ENCODE data around the gene NME9.

Gene NME9

GRCh38 chr3:138351151-138351550 lies 21.5 kb upstream of the NME9 start:
- TF ChIP-seq YY1 (IDR thresholded peaks at IDR 0.05; ENCODE audit: low read depth) (no peak), EGR1 (IDR thresholded peaks at IDR 0.05) (no peak), FOXM1 (IDR thresholded peaks at IDR 0.05; ENCODE audit: borderline replicate concordance, low read depth) (no peak), CREB1 (IDR thresholded peaks at IDR 0.05; ENCODE audit: low read depth) (no peak), TEAD4 (IDR thresholded peaks at IDR 0.05) (no peak), ZBTB7A (IDR thresholded peaks at IDR 0.05; ENCODE audit: low read depth) (no peak), EP300 (IDR thresholded peaks at IDR 0.05; ENCODE audit: borderline replicate concordance) (no peak)
- TF ChIP-seq, protein P1, sequence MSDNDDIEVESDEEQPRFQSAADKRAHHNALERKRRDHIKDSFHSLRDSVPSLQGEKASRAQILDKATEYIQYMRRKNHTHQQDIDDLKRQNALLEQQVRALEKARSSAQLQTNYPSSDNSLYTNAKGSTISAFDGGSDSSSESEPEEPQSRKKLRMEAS (IDR thresholded peaks at IDR 0.05) = no peak
- TF ChIP-seq, protein P2, sequence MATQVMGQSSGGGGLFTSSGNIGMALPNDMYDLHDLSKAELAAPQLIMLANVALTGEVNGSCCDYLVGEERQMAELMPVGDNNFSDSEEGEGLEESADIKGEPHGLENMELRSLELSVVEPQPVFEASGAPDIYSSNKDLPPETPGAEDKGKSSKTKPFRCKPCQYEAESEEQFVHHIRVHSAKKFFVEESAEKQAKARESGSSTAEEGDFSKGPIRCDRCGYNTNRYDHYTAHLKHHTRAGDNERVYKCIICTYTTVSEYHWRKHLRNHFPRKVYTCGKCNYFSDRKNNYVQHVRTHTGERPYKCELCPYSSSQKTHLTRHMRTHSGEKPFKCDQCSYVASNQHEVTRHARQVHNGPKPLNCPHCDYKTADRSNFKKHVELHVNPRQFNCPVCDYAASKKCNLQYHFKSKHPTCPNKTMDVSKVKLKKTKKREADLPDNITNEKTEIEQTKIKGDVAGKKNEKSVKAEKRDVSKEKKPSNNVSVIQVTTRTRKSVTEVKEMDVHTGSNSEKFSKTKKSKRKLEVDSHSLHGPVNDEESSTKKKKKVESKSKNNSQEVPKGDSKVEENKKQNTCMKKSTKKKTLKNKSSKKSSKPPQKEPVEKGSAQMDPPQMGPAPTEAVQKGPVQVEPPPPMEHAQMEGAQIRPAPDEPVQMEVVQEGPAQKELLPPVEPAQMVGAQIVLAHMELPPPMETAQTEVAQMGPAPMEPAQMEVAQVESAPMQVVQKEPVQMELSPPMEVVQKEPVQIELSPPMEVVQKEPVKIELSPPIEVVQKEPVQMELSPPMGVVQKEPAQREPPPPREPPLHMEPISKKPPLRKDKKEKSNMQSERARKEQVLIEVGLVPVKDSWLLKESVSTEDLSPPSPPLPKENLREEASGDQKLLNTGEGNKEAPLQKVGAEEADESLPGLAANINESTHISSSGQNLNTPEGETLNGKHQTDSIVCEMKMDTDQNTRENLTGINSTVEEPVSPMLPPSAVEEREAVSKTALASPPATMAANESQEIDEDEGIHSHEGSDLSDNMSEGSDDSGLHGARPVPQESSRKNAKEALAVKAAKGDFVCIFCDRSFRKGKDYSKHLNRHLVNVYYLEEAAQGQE (IDR thresholded peaks at IDR 0.05; ENCODE audit: low read depth) = no peak

- TF ChIP-seq TAF1 (IDR thresholded peaks at IDR 0.05; ENCODE audit: low read depth) (no peak), CREB1 (IDR thresholded peaks at IDR 0.05; ENCODE audit: low read depth) (no peak), EP300 (IDR thresholded peaks at IDR 0.05; ENCODE audit: borderline replicate concordance) (no peak), TCF12 (IDR thresholded peaks at IDR 0.05; ENCODE audit: low read depth) (no peak), USF1 (IDR thresholded peaks at IDR 0.05) (no peak), YY1 (IDR thresholded peaks at IDR 0.05; ENCODE audit: low read depth) (no peak), CEBPB (IDR thresholded peaks at IDR 0.05) (no peak), TEAD4 (IDR thresholded peaks at IDR 0.05) (no peak)
- TF ChIP-seq, protein P2 (IDR thresholded peaks at IDR 0.05; ENCODE audit: low read depth) = no peak
- TF ChIP-seq, protein P1 (IDR thresholded peaks at IDR 0.05) = no peak
Observed at GRCh38 chr3:138349926-138350665, 20.4 kb upstream of the NME9 start.

DNA sequence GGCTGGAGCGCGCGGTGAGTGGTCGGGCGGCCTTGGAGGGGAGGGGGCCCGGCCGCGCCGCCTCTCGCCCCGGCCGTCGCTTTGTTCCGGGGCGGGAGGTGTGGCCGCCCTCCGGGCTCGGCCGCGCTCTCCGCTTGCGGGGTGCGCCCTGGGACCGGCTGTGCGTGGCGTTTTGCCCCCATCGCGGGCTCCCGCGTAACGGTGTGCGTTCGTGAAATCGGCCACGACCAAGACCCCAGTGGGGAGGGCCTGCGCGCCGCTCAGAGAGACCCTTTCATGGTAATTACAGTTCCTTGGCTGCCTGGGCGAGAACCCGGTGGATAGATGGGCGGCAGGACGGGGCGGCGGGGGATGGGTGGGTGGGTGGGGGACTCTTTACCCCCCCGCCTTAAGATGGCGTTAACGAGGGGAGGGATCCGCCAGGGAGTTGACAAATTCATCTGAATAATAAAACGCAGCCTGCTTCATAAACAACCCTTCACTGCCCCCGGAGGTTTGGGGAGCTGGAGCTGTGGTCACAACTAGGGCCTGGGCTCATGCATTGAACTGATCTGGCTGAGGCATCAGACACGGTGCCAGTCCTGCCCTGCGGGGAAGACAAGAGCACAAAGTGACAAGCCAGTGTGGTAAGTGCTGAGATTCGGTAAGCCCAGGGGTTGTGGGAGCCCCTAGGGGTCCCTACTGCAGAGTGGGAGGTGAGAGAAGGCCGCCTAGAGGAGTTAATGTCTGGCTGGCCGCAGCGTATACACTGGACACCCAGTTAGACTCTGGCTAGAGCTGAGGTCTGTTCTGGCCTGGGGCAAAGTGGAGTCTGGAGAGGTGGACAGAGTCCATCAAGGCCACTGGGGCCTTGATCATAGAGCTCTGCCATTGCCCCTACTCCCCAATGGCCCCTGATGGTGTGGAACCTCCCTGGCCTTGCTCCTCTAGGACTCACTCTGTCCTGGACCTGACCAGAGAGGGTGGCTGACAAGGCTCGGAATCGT lies 19.4 kb upstream of the NME9 start:
- TF ChIP-seq CREB1 (IDR thresholded peaks at IDR 0.05; ENCODE audit: low read depth) (no peak), NFIC (IDR thresholded peaks at IDR 0.05) (no peak), FOXM1 (IDR thresholded peaks at IDR 0.05; ENCODE audit: borderline replicate concordance, low read depth) (no peak), USF1 (IDR thresholded peaks at IDR 0.05) (no peak), RAD21 (IDR thresholded peaks at IDR 0.05; ENCODE audit: low read depth) (no peak), EP300 (IDR thresholded peaks at IDR 0.05; ENCODE audit: borderline replicate concordance) (no peak), TEAD4 (IDR thresholded peaks at IDR 0.05) (no peak), EGR1 (IDR thresholded peaks at IDR 0.05) (no peak), CEBPB (IDR thresholded peaks at IDR 0.05) (no peak), TCF12 (IDR thresholded peaks at IDR 0.05; ENCODE audit: low read depth) (no peak), TAF1 (IDR thresholded peaks at IDR 0.05; ENCODE audit: low read depth) (no peak), ZBTB7A (IDR thresholded peaks at IDR 0.05; ENCODE audit: low read depth) (no peak; the same call in 1 of the 2 replicates), YY1 (IDR thresholded peaks at IDR 0.05; ENCODE audit: low read depth) (no peak)
- TF ChIP-seq, protein P1 (IDR thresholded peaks at IDR 0.05) = no peak; the same call in 1 of the 2 replicates
- TF ChIP-seq, protein P2 (IDR thresholded peaks at IDR 0.05; ENCODE audit: low read depth) = no peak
